GM10847 (cell line): ENCODE data around the gene ERBB3.
A peak's percentile ranks its signal among the peaks of the same experiment; 100 is the strongest.

ENCODE experiments used
- POLR2A ChIP-seq: IDR thresholded peaks from 2 replicates; pipeline ENCODE4 v1.6.1; 2011; ENCODE audit not compliant: insufficient read length; ENCODE audit errors: extremely low read depth

The ERBB3 gene

GRCh38 chr12:56103066-56103711 lies 23.2 kb downstream of the ERBB3 start:
- no peak for TF ChIP-seq POLR2A

- no peak for TF ChIP-seq POLR2A
Observed at GRCh38 chr12:56103823-56104108, 23.8 kb downstream of the ERBB3 start.

GRCh38 chr12:56104109-56104814 lies 24.3 kb downstream of the ERBB3 start, which contains the start of gene PA2G4:
PA2G4 (plus strand) TSS chr12:56104559; CDS start chr12:56104738, 179 bp downstream.
- peak; percentile 90 for TF ChIP-seq POLR2A

- TF ChIP-seq POLR2A = no peak
Observed at GRCh38 chr12:56104815-56105608, 25.0 kb downstream of the ERBB3 start.

GRCh38 chr12:56105609-56105902 lies 25.6 kb downstream of the ERBB3 start:
- no peak for TF ChIP-seq POLR2A

GRCh38 chr12:56107242-56107641 lies 27.3 kb downstream of the ERBB3 start:
- no peak for TF ChIP-seq POLR2A

- no peak for TF ChIP-seq POLR2A
Observed at GRCh38 chr12:56110571-56110970, 30.6 kb downstream of the ERBB3 start.

GRCh38 chr12:56114084-56114483 lies 34.1 kb downstream of the ERBB3 start:
- no peak for TF ChIP-seq POLR2A

GRCh38 chr12:56115329-56115728 lies 35.4 kb downstream of the ERBB3 start:
- TF ChIP-seq POLR2A = no peak

GRCh38 chr12:56116267-56117081 lies 36.5 kb downstream of the ERBB3 start, which contains the start of gene RPL41:
RPL41 (plus strand) TSS chr12:56116633.
- peak; percentile 97 for TF ChIP-seq POLR2A

- TF ChIP-seq POLR2A = peak; percentile 95
Observed at GRCh38 chr12:56117778-56118687, 38.1 kb downstream of the ERBB3 start, which contains the start of gene ZC3H10. ZC3H10 (plus strand) TSS chr12:56118266; CDS start chr12:56120563, 2,297 bp downstream.

- TF ChIP-seq POLR2A = no peak
Observed at GRCh38 chr12:56118688-56119357, 38.9 kb downstream of the ERBB3 start.

- no peak for TF ChIP-seq POLR2A
Observed at GRCh38 chr12:56119361-56119796, 39.4 kb downstream of the ERBB3 start.
